Duodenal mucosa (tissue), 2 donors: ENCODE data around the gene VILL.

Experiments used
- H3K27ac ChIP-seq: one replicate; pipeline ENCODE4 v1.7.0; 2013; ENCODE audit warnings: low read depth, low read length
- H3K27me3 ChIP-seq, 2 donors: one replicate each; pipeline ENCODE4 v1.7.0; 2013; ENCODE audit warnings: low read length in 2 of 2, control low read depth in 1 of 2; ENCODE audit not compliant: insufficient read depth in 2 of 2, control insufficient read depth in 1 of 2
- H3K36me3 ChIP-seq, 2 donors: one replicate each; pipeline ENCODE4 v1.7.0; 2013; ENCODE audit warnings: low read length in 2 of 2, control low read depth in 1 of 2; ENCODE audit not compliant: insufficient read depth in 2 of 2, control insufficient read depth in 1 of 2
- H3K4me1 ChIP-seq, 2 donors: one replicate each; pipeline ENCODE4 v1.7.0; 2013; ENCODE audit warnings: low read length in 2 of 2, control low read depth in 1 of 2; ENCODE audit not compliant: insufficient read depth in 2 of 2, control insufficient read depth in 1 of 2
- H3K4me3 ChIP-seq, 2 donors: one replicate each; pipeline ENCODE4 v1.7.0; 2013; ENCODE audit warnings: low read length in 2 of 2, low read depth in 1 of 2
- H3K9ac ChIP-seq, 2 donors: one replicate each; pipeline ENCODE4 v1.7.0; 2013; ENCODE audit warnings: low read length in 2 of 2, low read depth in 1 of 2
- H3K9me3 ChIP-seq, 2 donors: one replicate each; pipeline ENCODE4 v1.7.0; 2013; ENCODE audit warnings: low read length in 2 of 2, control low read depth in 1 of 2; ENCODE audit not compliant: control insufficient read depth in 1 of 2

Gene VILL

GRCh38 chr3:37990527-37990926 lies at the start of gene VILL:
TSS of gene VILL (plus strand) at chr3:37990786. CDS start at chr3:37993673, 2,887 bp downstream.
- Histone ChIP-seq H3K4me3 (peak within 1 kb of the TSS; percentile 66 to 70), H3K4me1 (peaks cover 64 to 65% of the 10 kb centered on the region in 2 donors), H3K27ac (peak within 1 kb of the TSS; percentile 88), H3K9me3 (no peaks in the 10 kb centered on the region), H3K9ac (peak within 1 kb of the TSS; percentile 90 to 99), H3K36me3 (peaks cover 4% of the 10 kb centered on the region in 2 donors), H3K27me3 (no peaks in the 10 kb centered on the region)

GRCh38 chr3:37941608-37942508 lies 48.7 kb upstream of the VILL start:
- peaks cover 41 to 61% of the 10 kb centered on the region in 2 donors for H3K4me1 ChIP-seq
- H3K27ac ChIP-seq: no peak overlapping the region
- peak overlapping the region in 1 of 2 donors; percentile 36 for H3K4me3 ChIP-seq
- H3K9ac ChIP-seq: no peak overlapping the region
- H3K9me3 ChIP-seq: no peaks in the 10 kb centered on the region
- H3K36me3 ChIP-seq: no peaks in the 10 kb centered on the region
- H3K27me3 ChIP-seq: no peaks in the 10 kb centered on the region

GRCh38 chr3:37942646-37943045 lies 47.9 kb upstream of the VILL start:
- H3K4me3 ChIP-seq: no peak overlapping the region
- H3K4me1 ChIP-seq: peaks cover 44 to 64% of the 10 kb centered on the region in 2 donors
- no peaks in the 10 kb centered on the region for H3K9me3 ChIP-seq
- no peaks in the 10 kb centered on the region for H3K36me3 ChIP-seq
- H3K27ac ChIP-seq: peak overlapping the region; percentile 15
- no peaks in the 10 kb centered on the region for H3K27me3 ChIP-seq
- no peak overlapping the region for H3K9ac ChIP-seq

- Histone ChIP-seq H3K4me1 (peaks cover 44 to 64% of the 10 kb centered on the region in 2 donors), H3K4me3 (no peak overlapping the region), H3K27me3 (no peaks in the 10 kb centered on the region), H3K27ac (peak overlapping the region; percentile 15), H3K9me3 (no peaks in the 10 kb centered on the region), H3K36me3 (no peaks in the 10 kb centered on the region), H3K9ac (no peak overlapping the region)
Observed at GRCh38 chr3:37943126-37943525, 47.5 kb upstream of the VILL start.

GRCh38 chr3:37943631-37944314 lies 46.8 kb upstream of the VILL start:
- Histone ChIP-seq H3K27me3 (no peaks in the 10 kb centered on the region), H3K9ac (no peak overlapping the region), H3K36me3 (no peaks in the 10 kb centered on the region), H3K9me3 (no peaks in the 10 kb centered on the region), H3K4me1 (peaks cover 44 to 64% of the 10 kb centered on the region in 2 donors), H3K4me3 (no peak overlapping the region), H3K27ac (no peak overlapping the region)

GRCh38 chr3:37944391-37944842 lies 46.2 kb upstream of the VILL start:
- H3K9me3 ChIP-seq: no peaks in the 10 kb centered on the region
- peak overlapping the region; percentile 60 for H3K27ac ChIP-seq
- H3K36me3 ChIP-seq: no peaks in the 10 kb centered on the region
- peak overlapping the region in 1 of 2 donors; percentile 26 for H3K9ac ChIP-seq
- H3K4me1 ChIP-seq: peaks cover 44 to 64% of the 10 kb centered on the region in 2 donors
- peak overlapping the region; percentile 12 to 32 for H3K4me3 ChIP-seq
- no peaks in the 10 kb centered on the region for H3K27me3 ChIP-seq

- H3K9ac ChIP-seq: peak overlapping the region in 1 of 2 donors; percentile 30
- no peak overlapping the region for H3K4me3 ChIP-seq
- H3K36me3 ChIP-seq: peaks cover 0 to 2% of the 10 kb centered on the region in 2 donors
- H3K27ac ChIP-seq: peak overlapping the region; percentile 5
- peaks cover 44 to 64% of the 10 kb centered on the region in 2 donors for H3K4me1 ChIP-seq
- H3K27me3 ChIP-seq: no peaks in the 10 kb centered on the region
- no peaks in the 10 kb centered on the region for H3K9me3 ChIP-seq
Observed at GRCh38 chr3:37945156-37945806, 45.3 kb upstream of the VILL start.

- Histone ChIP-seq H3K4me3 (no peak overlapping the region), H3K9me3 (no peaks in the 10 kb centered on the region), H3K36me3 (peaks cover 0 to 2% of the 10 kb centered on the region in 2 donors), H3K9ac (peak overlapping the region in 1 of 2 donors; percentile 20), H3K27me3 (no peaks in the 10 kb centered on the region), H3K27ac (peak overlapping the region; percentile 5), H3K4me1 (peaks cover 44 to 58% of the 10 kb centered on the region in 2 donors)
Observed at GRCh38 chr3:37945807-37946530, 44.6 kb upstream of the VILL start.

- peaks cover 0 to 2% of the 10 kb centered on the region in 2 donors for H3K36me3 ChIP-seq
- H3K27me3 ChIP-seq: no peaks in the 10 kb centered on the region
- H3K9ac ChIP-seq: no peak overlapping the region
- peak overlapping the region; percentile 34 for H3K27ac ChIP-seq
- H3K4me1 ChIP-seq: peaks cover 43 to 55% of the 10 kb centered on the region in 2 donors
- no peaks in the 10 kb centered on the region for H3K9me3 ChIP-seq
- H3K4me3 ChIP-seq: no peak overlapping the region
Observed at GRCh38 chr3:37946531-37946889, 44.1 kb upstream of the VILL start.
